ENCODE results near the gene LYRM2.

LYRM2 gene, protein sequence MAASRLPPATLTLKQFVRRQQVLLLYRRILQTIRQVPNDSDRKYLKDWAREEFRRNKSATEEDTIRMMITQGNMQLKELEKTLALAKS

DNA sequence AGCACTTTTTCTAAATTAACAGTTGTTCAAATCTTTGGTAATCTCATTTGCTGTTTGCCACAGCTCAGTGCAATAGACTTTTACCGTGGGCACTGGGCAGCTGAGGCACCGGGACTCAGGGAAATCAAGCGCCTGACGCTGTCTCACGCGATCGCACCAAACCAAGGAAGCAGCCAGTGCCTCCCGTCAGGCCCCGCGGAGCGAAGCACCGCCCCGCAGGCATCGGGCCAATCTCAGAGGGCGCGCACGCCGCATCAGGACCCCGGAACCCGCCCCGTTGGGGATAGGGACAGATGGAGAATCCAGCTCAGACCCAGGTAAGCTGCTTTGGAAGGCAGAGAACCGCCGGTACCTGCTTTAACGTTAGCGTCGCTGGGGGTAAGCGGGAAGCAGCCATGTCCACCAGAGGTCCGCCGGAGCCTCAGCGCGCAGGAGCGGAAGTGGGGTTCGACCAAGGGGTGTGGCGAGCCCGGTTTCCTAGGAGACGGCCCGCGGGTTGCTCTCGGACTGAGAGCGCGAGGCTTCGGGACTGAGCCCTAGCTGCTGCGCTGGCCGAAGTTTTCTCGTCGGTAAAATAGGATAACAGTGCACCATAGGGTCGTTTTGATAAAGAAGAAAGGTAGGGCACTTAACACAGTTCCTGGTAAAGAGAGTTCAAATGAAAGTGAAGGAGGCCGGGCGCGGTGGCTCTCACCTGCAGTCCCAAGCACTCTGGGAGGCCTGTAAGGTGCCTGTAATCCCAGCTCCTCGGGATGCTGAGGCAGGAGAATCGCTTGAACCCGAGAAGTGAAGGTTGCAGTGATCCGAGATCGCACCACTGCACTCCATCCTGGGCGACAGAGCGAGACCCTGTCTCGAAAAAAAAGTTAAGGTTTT, at the start of gene LYRM2:
LYRM2 (minus strand) TSS at position 428 of the 876 bp plus-strand sequence; CDS start at position 397, 31 bp downstream.
- peak; percentile 87 for DNase-seq

DNA sequence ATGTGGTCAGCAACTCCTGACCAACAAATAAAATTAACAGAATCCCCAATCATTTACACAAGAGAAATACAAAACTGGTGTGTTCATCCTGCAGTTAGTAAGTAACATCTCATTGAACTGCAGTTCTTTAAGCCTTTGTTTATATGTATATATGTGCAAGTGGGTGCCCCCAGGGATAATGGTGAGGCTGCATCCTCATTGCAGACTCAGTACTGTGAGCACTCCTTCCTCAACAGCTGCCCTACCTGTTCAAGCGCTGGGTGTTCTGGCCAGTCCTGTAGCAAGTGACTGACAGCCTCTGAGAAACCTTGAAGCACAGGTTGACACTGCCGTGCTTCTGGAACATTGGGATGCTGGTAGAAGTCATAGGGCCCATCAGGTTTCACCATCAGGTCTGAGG, 49.8 kb upstream of the LYRM2 start:
- DNase-seq: no peak

DNA sequence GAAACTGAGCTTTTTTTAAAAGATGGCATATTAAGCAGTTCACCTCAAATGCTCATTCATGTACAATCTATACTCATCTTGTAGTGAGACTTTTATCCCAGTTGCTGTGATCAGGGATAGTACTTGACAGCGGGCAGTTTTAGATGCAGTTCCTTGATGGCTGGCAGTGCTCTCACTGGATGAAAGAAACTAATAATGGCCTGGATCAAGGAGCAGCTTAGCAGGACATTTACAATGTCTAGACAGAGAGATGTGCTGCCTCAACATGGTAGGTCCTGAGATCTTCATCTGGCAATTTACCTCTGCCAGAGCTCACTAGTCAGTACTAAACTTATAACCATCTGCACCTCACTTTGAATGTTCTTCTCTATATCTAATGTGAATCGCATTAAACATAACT, 46.8 kb upstream of the LYRM2 start:
- DNase-seq: no peak

DNA sequence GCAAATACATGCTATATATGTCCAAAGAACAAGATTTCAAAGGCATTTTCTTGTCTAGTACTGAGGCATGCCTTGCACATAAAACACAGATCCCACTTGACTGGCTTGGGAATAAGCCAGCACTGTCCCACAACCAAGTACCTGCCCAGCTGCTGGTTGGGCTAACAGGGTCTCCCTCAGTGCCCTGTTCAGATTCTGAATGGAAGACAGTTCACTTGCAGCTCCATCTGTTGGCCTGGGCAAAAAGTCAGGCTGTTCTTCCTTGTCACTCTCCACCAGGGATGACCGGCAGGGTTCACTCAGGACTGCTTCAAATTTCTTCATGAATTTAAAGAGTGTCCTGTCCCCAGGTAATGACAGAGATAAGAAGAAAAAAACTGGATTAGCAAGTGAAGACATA, 44.4 kb upstream of the LYRM2 start:
- no peak for DNase-seq

DNA sequence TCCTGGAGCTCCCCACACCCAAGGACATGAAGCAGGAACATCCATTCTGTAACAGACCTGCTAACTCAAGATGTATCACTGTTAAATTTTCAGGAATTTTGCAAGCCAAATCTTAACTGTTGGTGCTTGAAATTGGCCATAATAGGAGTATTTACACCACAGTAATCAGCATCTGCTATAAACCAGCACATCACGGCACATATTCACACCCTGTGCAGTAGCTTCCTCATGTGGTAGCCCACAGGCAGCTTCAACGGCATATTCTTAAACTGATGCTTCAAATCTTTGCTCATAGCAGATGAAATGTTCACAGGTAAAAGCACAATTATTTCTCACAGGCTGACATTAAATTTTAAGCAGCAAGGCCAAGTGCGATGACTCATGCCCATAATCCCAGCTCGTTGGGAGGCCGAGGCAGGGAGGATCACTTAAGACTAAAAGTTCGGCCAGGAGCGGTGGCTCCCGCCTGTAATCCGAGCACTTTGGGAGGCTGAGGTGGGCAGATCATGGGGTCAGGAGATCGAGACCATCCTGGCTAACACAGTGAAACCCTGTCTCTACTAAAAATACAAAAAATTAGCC, 43.5 kb upstream of the LYRM2 start:
- no peak for DNase-seq

DNA sequence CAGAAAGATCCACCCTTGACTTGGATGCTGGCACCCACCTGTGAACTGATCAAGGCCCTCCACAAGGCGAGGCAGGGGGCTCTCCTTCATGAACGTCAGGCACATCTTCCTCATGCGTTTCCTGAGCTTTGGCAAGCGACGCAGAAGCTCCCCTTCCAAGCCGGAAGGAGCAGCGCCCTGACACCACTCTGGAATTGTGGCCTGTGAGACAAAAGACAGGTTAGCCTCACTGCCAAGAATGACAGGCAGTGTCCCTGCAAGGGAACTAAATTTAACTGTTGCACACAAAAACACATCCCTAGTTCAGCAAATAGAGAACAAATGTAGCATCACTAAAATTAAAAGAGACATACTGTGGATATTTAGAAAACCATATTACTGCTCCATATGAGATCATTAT, 42.0 kb upstream of the LYRM2 start:
- DNase-seq: no peak

DNA sequence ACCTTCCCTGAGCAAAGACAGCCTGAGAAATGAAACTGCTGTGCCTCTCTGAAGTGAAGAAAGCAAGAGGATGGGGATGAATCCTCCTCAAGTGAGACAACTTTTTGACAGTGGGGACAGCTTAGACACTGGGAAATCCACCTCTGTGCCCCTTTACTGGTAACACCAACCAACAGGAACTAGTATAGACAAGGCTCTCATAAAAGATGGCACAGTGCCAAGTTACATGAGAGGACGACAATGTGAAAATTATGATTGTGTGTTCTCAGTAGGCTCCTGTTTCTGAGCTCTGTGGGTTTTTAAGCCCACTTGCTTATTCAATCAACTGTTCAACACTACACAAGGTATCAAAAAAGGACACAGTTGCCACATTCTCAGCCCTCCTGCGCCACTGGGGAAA, 41.6 kb upstream of the LYRM2 start:
- peak; percentile 6 for DNase-seq

DNA sequence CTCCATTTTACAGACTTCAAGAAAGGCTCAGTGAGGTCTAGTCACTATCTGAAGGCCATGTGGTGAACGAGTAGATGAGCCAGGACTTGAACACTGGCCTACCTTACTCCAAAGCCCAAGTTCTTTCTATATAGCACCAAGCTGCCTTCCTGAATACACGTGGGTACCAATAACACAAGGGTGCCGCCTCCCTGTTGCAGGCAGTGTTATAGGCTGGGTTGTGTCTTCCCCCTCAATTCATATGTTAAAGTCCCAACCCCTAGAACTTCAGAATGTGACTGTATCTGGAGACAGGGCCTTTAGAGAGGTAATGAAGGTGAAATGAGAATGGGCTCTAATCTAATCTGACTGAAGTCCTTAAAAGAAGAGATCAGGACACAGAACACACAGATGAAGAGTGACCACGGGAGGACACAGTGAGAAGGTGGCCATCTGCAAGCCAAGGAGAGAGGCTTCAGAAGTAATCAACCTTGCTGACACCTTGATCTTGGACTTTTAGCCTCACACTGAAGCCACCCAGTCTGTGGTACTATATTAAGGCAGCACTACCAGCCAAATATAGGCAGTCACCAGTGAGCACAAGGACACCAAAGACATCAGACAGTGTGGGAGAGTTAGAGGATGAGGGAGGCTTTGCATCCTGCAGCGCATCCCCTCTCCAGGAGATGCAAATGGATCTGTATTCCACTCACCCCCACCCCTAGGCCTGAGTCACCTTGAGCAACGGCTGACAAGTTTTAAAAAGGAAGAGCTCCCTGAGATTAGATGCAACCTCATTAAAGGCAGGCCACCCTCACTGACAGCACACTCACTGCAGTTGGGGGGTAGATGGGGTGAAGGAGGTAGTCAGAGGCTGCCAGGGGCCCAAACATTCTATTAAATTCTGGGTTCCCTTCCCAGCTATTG, 40.9 kb upstream of the LYRM2 start:
- no peak for DNase-seq

DNA sequence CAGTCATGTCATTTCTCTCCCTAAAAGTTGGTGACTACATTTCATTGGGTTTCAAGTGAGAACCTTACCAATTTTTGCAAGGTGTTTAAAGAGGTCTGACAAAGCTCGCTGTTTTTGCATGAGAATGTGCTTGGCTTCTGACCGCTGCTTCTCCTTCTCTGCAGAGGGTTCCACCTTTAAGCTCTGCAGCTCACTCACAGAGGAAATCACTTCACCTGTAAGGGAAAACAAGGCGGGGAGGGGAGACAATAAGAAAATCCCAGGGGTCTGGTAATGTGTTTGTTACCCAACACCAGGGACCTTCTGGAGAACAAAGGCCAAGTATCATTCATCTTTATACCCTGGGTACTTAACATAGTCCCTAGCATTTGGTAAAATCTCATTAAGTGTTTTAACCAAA, 40.0 kb upstream of the LYRM2 start:
- DNase-seq: peak; percentile 63

DNA sequence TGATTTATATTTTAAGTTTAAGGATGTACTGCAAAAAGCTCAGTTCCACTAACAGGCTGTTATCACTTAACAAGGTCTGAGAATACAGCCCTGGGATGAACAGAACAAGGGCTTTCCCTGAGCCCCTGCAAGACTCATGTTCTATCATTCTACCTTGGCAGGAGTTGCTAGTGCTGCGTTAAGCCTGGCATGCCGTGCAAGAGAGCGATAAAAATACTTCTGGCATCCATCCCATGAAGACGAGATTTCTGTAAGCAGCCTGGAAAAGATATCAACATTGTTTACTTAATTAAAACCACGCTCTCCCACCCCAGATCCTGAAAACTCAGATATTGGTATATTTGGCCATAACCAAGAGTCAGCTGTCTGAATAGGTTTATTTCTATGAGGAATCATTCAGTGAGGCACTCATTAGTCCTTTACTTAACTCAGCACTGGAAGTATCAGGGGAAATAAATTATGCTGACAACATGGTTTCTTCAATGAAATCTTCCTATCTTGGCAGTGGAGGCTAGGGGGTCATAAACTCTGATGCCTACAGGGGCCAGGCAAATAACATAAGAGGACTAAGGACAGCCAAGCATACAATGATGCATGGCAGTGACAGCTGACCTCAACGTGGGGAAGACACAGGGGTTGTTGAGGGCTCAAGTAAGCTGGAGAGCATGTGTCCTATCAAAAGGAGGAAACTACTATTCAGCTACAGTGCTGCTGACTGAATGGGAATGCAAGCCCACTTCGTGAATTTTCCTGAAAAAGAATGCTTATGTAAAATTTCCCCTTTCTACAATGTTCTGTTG, 37.6 kb upstream of the LYRM2 start:
- DNase-seq: no peak

DNA sequence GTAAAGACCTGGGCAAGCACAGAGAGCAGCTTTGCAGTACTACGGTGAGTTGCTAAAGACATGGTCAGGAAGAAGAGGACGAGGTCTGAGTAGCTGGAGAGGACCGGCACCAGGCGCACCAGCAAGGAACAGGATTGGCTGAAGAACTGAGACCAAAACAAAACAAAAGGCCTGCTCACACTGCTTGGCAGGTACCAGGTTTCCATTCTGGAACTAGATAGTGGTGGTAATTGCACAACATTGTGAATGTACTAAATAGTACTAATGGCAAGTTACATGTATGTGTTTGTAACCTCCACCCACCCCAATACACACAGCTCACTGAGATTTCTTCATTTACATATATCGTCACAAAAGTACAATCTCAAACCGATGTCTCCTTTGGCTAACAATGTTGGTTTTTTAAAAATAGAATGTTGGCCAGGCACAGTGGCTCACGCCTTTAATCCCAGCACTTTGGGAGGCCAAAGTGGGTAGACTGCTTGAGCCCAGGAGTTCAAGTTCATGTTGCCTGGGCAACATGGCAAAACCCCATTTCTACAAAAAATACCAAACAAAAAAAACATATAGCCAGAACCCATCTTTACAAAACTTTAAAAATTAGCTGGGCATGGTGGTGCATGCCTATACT, 32.5 kb upstream of the LYRM2 start:
- no peak for DNase-seq

DNA sequence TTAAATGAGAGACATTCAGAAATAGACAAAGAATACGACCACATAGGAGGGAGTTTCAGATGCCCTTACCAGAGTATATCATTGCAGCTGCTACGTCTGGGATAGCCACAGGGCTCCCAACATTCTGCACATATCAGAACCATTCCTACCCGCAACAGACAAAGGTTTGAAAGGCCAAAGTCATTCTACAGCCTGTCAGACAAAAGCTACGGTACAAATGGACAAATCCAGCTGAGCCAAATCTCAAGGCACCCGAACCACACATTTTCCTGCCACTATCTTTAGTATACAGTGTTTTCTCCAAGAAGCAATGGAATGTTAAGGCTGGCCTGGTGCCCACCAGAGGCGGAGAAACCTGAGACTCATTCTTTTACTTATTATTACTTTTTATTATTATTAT, 30.5 kb upstream of the LYRM2 start:
- DNase-seq: no peak

DNA sequence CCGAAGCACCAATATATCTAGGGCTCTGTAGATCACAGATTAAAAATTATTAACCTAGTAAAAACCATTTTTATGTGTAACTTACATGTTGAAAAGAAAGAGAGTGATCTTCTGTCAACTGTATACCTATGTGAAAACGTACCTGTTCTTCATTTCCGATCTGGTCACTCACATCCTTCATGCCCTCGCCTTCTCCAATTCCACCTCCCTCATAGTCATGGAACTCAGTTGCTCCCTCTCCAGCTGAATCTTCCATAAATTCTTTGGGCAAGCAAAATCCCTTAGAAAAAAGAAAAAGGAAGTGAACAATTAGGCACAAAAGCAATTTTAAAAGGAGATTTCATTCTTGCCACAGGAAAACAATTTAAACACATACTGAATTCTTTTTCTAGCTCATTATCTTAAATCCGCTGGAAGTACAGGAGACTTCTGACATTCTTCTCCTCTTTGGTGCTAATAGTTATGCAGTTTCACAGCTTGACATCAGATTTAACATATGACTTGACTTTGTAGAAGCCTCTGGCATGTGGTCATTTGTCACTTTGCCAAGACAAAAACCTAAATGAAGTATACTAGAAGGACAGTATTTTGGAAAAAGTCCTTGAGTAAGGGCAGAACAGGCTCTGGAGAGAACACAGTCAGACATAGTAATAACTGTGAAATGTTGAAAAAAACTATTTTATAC, 29.5 kb upstream of the LYRM2 start:
- DNase-seq: no peak

DNA sequence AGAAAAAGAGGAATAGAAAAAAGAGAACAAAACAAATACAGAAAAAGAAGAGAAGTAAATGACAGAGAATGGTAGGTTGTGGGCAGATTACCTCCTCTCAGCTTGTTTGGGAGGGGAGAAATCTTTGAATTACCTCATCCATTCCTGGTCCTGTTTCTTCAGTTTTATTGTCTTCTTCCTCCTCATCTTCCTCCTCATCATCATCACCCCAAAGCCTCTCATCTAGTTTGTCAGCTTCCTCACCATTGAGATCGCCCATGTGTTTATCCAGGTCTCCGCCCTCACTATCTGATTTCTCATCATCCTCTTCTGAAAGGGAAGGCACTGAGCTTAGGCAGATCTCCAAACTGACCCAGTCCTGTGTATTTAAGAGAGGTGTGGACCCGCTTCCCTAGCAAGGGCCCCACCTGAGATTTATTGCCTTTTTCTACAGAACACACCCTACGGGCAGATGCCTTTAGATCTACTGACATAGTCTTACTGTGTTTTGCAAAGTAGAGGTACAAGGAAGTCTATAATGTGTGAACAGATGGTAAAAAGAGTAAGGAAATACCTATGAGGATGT, 24.2 kb upstream of the LYRM2 start:
- no peak for DNase-seq

DNA sequence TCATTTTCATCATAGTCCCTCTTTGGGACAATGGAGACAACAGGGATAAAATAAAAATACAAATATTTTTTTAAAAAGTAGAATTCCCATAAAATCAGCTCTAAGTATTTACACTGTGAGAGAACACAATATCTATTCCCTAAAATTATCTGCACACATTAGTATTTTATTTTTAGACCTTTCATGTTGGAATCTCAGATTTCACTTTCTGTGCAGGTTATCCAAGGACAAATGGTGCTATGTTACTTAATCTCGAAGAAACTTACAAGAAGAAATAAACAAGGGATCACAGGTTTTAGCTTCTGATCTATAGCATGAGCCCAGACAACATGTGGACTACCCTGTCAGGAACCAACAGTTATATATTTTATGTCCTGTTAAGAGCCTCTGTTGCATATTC, 23.0 kb upstream of the LYRM2 start:
- no peak for DNase-seq

DNA sequence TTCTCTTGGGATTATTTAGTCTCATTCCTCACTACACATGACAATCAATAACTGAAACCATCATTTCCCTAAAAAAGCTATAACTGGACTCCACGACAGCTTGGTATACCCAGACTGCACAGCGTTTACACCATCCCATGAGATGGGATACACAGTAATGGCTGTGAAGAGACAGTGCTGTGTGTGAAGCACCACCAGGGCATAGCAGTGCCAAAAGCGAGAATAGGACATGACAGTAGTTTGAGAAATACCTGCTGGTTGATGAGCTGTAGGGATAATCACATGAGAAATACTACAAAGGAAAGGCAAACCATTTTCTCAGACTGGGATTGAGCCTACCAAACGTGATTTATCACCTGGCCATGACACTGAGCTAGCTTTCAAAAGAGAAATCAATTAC, 22.4 kb upstream of the LYRM2 start:
- no peak for DNase-seq

DNA sequence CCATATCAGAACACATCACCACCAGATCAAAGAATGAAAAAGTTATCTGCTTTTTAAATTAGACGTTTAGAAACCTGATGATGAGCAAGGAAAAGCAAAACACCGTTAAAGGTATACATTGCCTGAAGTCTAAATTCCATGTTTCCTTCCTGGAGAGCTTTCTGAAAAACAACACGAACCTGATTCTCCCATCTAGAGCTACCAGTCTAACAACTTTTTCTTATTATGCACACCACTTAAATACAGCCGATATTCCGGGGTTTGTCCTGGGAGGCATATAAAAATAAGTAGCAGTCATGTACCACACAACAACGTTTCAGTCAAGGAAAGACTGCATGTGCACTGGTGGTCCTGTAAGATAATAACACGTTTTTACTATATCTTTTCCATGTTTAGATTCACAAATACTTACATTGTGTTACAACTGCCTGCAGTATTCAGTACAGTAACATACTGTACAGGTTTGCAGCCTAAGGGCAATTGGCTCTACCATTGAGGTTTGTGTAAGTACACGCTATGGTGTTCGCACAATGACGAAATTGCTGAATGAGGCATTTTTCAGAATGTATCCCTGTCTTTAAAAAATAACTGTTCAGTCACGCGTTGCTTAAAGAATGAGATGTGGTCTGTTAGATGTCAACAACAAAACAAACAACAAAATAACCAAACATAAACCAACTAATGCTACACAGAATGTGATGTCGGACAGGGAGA, 19.1 kb upstream of the LYRM2 start:
- no peak for DNase-seq

DNA sequence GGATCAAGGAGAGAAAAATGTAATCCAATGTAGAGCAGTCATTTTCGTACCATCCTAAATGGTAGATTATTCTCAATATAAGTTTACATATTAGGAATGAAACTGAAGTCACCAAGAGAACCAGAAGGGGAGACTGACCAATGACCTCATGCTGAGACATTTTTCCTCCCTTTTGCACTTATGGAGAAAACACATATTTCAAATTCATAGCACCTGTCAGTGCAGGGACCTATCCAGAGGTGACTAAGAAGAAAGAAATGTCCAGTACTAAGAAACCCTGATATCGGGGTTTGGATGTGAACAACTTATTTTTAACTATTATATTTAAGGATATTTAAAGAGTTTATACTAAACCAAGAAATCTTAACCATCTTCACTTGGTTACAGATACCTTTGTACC, 16.6 kb upstream of the LYRM2 start:
- DNase-seq: no peak

DNA sequence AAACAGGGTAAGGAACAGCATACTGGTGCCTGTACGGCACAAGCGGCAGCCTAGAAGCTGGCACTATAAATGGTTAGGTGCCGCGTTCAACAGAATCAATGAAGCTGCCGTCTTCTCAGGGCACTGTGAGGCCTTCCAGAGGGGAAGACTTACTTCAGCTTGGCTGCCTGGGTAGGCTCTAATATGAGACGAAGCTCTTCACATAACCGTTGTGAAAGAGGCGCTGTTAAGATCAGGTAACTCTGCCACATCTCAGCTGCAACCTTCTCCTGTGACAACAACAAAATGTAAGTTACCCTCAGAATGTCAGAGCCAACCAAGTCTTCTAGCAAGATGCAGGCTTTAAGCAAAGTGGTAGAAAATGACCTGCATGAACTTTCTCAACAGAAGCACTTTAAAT, 12.0 kb upstream of the LYRM2 start:
- no peak for DNase-seq

DNA sequence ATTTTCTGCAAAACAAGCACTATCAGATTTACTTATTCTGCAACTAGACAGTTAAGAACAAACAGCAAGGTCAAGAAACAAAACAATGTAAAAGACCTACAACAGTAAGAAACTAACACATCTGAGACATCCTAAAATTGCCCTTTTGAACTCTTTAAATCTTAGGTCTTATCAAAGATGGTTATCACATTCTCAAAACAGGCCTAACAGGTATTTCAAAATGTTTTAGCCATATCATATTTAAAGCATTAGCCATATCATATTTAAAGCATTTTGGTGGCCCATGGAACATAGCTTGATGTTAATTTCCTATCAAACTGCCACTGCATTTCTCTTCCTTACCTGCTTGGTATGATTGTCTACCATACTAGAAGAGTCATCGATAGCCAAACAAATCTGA, 11.1 kb upstream of the LYRM2 start:
- DNase-seq: no peak

Measured in NCI-H1436 (cell line).